Cortex of kidney (tissue), 1 donor: ENCODE data around the gene CDHR2.
"Not testable (repeated sequence)": the region's sequence is repeated elsewhere in the genome, so short reads cannot be mapped to it uniquely, and the experiment has no call there.

Experiments used
- DNase-seq: peaks from one replicate; lab custom pipeline; 2025; lab: John Stamatoyannopoulos, UW

The CDHR2 gene

GRCh38 chr5:176542135-176542595 is 7.0 kb upstream of the CDHR2 start:
- no peak for DNase-seq

DNA sequence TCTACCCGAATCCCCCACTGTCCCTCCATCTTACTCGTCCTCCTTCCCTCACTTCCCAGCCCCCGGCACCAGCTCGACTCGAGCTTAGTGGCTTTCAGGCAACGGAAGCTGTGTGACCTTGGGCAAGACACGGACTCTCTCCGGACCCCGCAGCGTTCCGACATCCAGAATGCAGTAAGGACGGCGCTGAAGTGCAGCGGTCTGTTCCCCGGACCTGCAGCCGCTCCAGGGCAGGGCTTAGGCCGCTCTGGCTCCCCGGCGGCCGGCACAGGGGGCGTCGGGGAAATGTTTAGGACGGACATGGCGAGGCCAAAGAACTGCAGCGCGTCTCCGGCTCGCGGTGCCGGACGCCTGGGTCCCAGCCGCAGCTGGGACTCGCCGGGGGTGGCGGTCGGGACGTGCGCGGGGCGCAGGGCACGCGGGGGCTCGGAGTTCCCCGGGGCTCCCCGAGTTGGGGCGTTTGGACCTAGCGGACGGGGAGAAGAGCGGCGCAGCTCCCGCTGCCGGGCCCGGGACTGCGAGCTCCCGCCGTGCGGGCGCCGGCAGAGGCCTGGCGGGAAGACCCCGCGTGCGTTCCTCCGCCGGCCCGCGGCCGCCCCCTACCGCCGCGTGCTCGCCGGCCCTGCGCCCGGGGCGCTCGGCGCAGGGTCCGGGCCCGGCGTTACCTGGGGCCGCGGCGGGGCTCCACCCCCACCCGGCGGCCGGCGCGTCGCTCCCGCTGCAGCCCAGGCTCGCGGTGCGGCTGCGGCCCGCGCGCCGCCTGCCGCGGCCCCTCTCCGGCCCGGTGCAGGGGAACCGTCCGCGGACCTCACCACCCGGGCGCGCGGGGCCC is 6.3 kb upstream of the CDHR2 start:
- no peak for DNase-seq

GRCh38 chr5:176543428-176544182 is 5.5 kb upstream of the CDHR2 start:
- DNase-seq: no peak

GRCh38 chr5:176545388-176545736 is 3.8 kb upstream of the CDHR2 start:
- no peak for DNase-seq

DNA sequence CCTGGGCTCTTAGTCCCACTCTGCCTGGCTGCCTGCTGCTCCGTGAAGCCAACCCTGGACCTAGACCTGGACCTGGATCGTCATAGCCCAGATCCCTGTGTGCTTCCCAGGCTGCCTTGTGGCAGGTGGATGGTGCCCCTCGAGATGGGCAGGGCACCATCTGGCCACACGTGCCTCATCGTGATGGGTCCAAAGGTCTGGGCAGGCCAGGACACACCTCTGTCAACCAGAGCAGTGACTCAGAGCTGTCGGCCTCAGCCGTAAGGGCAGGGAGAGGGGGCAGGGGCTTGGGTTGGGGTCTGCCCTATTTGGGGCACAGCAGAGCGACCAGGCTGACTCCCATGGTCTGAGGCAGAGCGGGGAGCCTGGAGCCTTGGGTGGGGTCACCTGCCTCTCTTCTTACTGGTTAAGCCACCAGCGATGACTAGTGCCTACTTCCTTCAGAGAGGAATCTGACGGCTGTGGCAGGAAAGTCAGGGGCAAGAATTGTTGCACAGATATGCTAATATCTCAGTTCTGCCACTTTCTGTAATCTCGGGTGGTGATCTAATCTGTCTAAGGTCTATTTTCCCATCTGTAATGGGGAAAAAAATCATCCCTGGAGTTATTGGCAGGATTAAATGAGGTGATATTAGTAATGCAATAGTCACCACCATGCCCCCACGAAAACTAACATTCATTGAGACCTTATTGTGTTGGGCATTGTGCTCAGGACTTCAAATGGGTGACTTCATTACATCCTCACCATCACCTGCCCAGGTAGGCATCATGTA is 3.2 kb upstream of the CDHR2 start:
- DNase-seq: no peak

DNA sequence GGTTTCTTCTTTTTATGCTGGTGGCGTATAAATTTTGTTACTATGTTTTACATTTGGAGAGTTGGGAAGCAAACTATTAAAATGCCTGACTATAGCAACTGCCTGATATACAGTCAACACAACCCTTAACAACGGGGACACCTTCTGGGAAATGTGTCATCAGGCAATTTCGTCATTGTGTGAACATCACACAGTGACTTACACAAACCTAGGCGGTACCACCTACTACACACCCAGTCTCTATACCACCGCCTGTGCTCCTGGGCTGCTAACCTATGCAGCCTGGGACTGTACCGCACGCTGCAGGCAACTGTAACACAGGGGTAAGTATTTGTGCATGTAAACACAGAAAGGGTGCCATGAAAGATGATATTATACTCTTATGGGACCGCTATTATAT is 1.3 kb upstream of the CDHR2 start:
- no peak for DNase-seq

DNA sequence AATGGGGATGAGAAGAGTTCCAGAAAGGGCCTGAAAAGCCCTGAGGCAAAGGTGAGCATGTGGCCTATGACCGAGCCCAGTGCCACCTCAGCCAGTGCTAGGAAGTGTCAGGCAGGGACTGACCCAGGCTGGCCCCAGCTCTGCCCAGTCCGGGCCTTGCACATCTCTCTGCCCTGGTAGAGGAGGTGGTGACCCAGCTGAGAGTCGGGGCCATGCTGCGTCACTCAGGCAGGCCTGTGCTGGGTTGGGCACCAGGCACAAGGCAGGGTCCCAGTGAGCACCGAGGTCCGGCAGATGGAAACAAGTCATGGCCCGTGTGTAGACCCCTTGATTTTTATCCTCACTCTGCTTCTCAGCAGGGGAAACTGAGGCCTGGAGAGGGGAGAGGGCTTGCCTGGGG is 729 bp downstream of the CDHR2 start:
- DNase-seq: no peak

- no peak for DNase-seq
These were observed 1.2 kb downstream of the CDHR2 start for GRCh38 chr5:176550275-176550831.

DNA sequence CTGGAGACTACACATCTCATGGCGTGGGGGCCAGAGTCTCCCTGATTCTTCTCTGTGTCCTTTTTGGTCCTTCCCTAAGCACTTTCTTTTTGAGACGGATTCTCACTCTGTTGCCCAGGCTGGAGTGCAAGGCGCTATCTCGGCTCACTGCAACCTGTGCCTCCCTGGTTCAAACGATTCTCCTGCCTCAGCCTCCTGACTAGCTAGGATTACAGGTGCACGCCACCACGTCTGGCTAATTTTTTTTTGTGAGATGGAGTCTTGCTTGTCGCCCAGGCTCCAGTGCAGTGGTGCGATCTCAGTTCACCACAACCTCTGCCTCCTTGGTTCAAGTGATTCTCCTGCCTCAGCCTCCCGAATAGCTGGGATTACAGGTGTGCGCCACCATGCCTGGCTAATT is 1.8 kb downstream of the CDHR2 start:
- not testable (repeated sequence) for DNase-seq

DNA sequence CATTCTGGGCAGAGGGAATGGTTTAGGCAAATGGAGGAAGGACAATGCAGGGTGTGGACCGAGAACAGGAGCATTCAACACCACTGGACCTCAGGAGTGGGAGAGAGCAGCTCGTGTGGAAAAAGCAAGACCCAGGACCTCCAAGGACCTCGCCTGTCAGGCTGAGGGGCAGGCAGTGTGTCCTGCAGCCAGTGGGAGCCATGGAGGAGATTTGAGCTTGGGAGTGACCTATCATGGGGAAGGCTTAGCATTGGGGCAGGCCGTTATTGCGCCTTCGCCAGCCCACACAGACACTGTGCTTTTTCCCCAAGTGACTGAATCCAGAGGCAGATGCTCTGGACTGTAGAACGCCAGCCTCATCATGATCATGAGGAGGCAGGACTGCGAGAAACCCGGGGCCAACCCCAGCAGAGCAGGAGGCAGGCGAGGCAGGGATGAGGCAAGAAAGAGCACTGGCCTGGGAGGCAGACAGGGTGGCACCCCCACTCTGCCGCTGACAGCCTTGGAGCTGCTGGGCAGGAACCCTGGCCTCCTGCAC is 3.3 kb downstream of the CDHR2 start:
- no peak for DNase-seq

DNA sequence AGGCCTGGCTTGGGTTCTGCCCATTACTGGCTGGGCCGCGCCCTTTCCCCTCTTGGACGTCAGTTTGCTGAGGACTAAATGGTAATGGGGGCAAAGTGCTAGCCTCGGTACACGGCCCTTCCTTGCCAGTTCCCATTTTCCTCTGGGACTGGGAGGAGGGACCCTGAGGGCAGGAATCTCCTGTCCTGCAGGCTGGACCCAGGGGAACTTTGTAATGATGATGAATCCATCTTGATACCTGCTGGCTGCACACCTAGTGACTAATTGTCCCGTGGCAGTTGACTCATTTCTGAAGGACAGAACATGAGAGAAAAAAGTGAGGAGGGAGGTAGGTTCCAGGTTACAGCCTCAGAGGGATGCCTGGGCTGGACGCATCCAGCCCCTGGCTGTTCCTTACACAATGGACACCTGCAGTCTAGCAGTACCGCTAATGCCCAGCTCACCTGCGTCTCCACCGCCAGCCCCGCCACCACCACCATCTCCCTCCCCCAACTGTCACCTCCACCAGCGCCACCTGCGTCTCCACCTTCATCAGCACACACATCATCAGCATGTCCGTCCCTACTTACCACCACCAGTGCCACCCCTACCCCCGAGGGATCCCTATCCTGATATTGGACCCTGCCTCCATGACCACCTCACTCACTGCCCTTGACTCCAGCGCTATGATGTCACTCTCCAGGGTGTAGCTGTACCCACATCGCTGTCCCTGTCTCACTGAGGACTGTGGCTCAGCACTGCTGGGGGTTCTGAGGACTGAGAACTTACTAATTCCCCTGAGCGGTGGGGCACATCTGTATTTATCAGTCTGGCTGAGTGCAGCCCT is 4.3 kb downstream of the CDHR2 start:
- no peak for DNase-seq

DNA sequence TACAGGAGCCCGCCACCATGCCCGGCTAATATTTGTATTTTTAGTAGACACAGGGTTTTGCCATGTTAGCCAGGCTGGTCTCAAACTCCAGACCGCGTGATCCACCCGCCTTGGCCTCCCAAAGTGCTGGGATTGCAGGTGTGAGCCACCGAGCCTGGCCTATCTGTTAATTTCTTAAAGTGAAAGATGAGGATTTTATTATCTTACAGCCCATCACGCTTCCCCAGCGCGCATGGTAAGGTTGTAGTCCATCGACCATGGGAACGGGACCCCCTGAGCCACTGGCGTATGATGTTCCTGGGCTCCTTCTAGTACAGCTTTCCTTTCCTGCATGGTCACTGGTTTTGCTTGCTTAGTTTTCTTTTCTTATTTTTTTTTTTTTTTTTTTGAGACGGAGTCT is 8.7 kb downstream of the CDHR2 start:
- no peak for DNase-seq

DNA sequence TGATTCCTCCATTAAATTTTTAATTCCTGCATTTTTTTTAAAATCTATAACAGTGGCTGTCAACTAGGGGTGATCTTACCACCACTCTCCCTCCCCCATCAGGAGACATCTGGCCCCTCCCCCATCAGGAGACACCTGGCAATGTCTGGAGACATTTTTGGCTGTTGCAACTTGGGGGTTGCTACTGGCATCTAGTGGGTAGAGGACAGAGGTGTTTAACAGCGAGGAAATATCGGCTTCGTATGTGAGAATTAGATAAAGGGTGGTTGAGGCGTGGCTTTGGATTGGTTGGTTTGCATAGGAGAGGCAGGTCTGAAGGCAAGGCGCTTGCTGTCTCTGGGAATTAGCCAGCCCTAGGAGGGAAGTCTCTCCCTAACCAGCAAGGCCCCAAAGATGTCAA is 10.5 kb downstream of the CDHR2 start:
- DNase-seq: no peak

DNA sequence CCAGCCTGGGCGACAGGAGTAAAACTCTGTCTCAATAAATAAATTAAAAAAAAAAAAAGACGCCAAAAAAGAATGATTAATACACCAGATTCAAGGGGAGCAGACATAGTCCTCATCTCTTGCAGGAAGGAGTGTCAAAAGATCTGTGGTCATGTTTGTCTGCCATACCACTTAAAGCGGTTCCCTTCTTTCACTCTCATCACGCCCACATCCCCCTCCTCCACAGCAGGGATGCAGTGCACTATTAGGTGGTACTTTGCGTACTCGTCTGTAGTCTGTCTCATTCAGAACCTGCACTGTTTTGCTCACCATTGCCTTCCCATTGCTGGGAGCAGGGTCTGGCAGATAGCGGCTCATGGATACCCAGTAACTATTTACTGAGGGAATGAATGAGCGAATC is 11.2 kb downstream of the CDHR2 start:
- no peak for DNase-seq

GRCh38 chr5:176561259-176561658 is 12.1 kb downstream of the CDHR2 start:
- no peak for DNase-seq

- no peak for DNase-seq
These were observed 13.0 kb downstream of the CDHR2 start for GRCh38 chr5:176562189-176562588.

GRCh38 chr5:176564002-176564401 is 14.9 kb downstream of the CDHR2 start:
- no peak for DNase-seq

DNA sequence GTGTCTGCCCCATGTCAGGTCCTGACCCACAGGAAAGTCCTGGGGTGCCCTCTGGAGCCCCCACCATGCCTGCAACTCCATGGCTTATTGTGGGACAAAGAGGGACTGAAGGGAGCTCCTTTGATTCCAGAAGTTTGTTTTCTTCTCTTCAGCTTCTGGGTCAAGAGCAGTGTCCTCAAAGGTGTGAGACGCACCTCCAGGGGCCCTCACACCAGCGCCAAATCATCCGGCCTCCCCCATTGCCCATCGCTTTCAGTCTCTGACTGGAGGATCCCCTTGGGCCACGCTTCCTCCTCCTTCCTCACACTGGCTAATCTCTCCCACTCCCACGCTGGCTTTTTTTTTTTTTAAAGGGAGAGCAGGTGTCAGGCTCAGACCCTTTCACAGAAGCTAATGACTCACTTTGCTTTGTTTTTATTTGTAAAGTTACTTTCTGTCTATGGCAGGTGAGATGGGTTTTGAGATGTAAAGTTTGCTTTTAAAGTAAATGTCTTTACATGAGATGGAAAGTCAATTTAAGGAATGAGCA is 16.7 kb downstream of the CDHR2 start:
- DNase-seq: no peak

DNA sequence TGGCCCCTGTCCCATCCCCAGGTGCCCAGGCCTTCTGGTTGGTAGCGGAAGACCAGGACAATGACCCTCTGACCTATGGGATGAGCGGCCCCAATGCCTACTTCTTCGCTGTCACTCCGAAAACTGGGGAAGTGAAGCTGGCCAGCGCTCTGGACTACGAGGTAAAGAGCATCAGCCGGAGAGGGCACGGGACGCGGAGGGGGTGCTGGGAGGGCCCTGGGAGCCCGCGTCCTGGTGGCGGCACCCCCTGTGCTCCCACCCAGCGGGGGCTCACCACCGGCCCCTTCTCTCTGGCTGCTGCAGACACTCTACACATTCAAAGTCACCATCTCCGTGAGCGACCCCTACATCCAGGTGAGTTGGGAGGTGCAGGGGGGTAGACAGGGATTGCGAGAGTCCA is 19.5 kb downstream of the CDHR2 start:
- DNase-seq: no peak

- no peak for DNase-seq
These were observed 20.9 kb downstream of the CDHR2 start for GRCh38 chr5:176570044-176570443.
